Stomach (tissue), 9 donors: ENCODE results near the gene NHERF2. TPM values are rescaled to one million over a fixed set of nuclear protein-coding genes. Genes with fewer than 3 reads are reported as not detected.

Experiments used
- DNase-seq, 2 donors: peaks; one replicate each; pipeline versions ENCODE4 v3.0.0 to v3.0.0-alpha.2; 2013 to 2019
- H3K27ac ChIP-seq, 5 donors: fragments of 200-600 bp in 4 of 5; sonication (generic) in 4 of 5; one replicate each; pipeline ENCODE4 v1.5.1; 2013 to 2019; ENCODE audit warnings: mild to moderate bottlenecking in 1 of 5, moderate library complexity in 1 of 5
- H3K27me3 ChIP-seq, 3 donors: fragments of 200-600 bp; sonication (generic); one replicate each; pipeline ENCODE4 v1.5.1; 2017 to 2019; ENCODE audit warnings: mixed run types in 1 of 3
- H3K36me3 ChIP-seq, 4 donors: fragments of 200-600 bp; sonication (generic); 1 replicate in 3 of 4; 2 replicates in 1 of 4; pipeline ENCODE4 v1.5.1; 2016 to 2019
- H3K4me1 ChIP-seq, 4 donors: fragments of 200-600 bp; sonication (generic); one replicate each; pipeline ENCODE4 v1.5.1; 2016 to 2019
- H3K4me3 ChIP-seq, 4 donors: fragments of 200-600 bp; sonication (generic) in 3 of 4; one replicate each; pipeline ENCODE4 v1.5.1; 2016 to 2019; ENCODE audit warnings: mild to moderate bottlenecking in 1 of 4
- H3K9me3 ChIP-seq, 4 donors: fragments of 200-600 bp; sonication (generic); one replicate each; pipeline ENCODE4 v1.5.1; 2016 to 2019
- EP300 ChIP-seq: sonication (generic); formaldehyde crosslinking; IDR thresholded peaks from one replicate; pipeline ENCODE4 v1.6.1; 2017; ENCODE audit warnings: antibody characterized with exemption
- POLR2A ChIP-seq, 4 donors: fragments of 450-650 bp; IDR thresholded peaks; one replicate each; pipeline ENCODE4 v1.6.1; 2016; ENCODE audit warnings: antibody characterized with exemption in 4 of 4, control low read depth in 2 of 4, mild to moderate bottlenecking in 1 of 4, moderate library complexity in 1 of 4
- POLR2AphosphoS5 ChIP-seq, 3 donors: sonication (generic); formaldehyde crosslinking; IDR thresholded peaks; one replicate each; pipeline ENCODE4 v1.6.1; 2016; ENCODE audit warnings: antibody characterized with exemption in 3 of 3
- WGBS, 5 donors: extraction: QIAGEN DNeasy Blood & Tissue Kit in 3 of 5; methylation state at CpG; one replicate each; pipeline versions ENCODE4 v1.1.5 to v1.1.7; 2013 to 2018; 5-methylcytosine and 5-hydroxymethylcytosine counted together
- intact Hi-C: fragments of 100-400 bp; cut with DNase I; formaldehyde crosslinking; loops from one replicate; pipeline ENCODE4 v1.15.1; 2023; ENCODE audit warnings: low total_unique reads
- polyA plus RNA-seq, 3 donors: library from polyadenylated mRNA; stranded (reverse); fragments of 200-250 nt; gene quantifications; one replicate each; pipeline ENCODE4 v1.2.3, GENCODE V29; 2013
- total RNA-seq, 5 donors: library from RNA; depleted of rRNA; stranded (reverse); fragments of >200 nt; gene quantifications; one replicate each; pipeline versions ENCODE4 v1.1.0 to v1.2.3, GENCODE V29; 2014 to 2016
- TF ChIP-seq, protein P1 (sequence below), 7 experiments: fragments of 450-650 bp in 4 of 7; fragments of 200-600 bp in 3 of 7; sonication (generic) in 3 of 7; IDR thresholded peaks; one replicate each; pipeline ENCODE4 v1.5.1; 2016 to 2019; ENCODE audit warnings: antibody characterized with exemption in 7 of 7, control low read depth in 2 of 7, mild to moderate bottlenecking in 1 of 7
- donor health status: healthy with polysubstance abuse.
- donor health status: Bipolar disorder and iron deficiency.
- donor health status: healthy.

Gene NHERF2
- total and polyA plus RNA-seq, 8 donors: 17.4 to 236 (median 119) TPM

DNA sequence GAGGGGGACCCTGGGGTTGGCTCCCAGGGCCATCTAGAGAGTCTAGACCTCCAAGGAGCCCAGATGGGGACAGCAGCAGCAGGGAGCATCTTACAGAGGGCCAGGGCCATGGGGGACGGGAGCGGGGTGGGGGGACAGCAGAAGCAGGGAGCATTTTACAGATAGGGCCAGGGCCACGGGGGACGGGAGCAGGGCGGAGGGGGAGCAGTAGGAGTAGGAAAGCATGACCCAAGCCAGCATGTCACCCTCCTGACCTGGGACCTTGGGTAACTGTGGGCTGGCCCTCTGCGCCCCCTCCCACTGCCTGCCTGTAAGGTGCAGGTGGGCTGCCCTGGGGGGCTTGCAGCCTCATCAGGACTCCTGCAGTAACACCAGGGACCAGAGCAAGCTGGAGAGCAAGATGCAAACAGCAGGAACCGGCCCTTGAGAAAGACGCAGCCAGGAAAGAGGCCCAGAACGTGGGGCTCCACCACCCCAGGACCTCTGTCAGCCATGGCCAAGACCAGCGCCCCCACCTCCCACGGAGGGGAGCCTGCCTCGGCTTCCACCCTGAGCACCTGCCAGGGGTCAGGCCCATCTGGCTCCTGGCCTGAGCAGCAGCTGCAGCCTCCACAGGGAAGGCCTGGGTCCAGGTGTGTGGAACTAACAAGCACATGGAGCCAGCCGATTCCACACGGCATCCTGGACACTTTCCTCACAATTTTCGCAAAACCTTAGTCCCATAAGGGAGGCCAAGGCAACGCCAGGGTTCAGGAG lies 19.4 kb upstream of the NHERF2 start:
- intact Hi-C loops: no loop called here
- Histone ChIP-seq H3K9me3 (no peaks in the 10 kb centered on the region), H3K4me1 (peaks cover 59 to 71% (median 68%) of the 10 kb centered on the region in 4 donors), H3K27ac (peak overlapping the region in 4 of 5 donors; percentile 92 to 96 (median 95)), H3K36me3 (peaks cover 6 to 27% (median 22%) of the 10 kb centered on the region in 4 donors), H3K4me3 (peak overlapping the region in 3 of 4 donors; percentile 66 to 96 (median 81)), H3K27me3 (no peaks in the 10 kb centered on the region)
- 68 to 76% (median 70%) methylated on average over 16 of the region's 16 CpGs for WGBS, 5 donors
- TF ChIP-seq EP300: no peak
- TF ChIP-seq, protein P1, sequence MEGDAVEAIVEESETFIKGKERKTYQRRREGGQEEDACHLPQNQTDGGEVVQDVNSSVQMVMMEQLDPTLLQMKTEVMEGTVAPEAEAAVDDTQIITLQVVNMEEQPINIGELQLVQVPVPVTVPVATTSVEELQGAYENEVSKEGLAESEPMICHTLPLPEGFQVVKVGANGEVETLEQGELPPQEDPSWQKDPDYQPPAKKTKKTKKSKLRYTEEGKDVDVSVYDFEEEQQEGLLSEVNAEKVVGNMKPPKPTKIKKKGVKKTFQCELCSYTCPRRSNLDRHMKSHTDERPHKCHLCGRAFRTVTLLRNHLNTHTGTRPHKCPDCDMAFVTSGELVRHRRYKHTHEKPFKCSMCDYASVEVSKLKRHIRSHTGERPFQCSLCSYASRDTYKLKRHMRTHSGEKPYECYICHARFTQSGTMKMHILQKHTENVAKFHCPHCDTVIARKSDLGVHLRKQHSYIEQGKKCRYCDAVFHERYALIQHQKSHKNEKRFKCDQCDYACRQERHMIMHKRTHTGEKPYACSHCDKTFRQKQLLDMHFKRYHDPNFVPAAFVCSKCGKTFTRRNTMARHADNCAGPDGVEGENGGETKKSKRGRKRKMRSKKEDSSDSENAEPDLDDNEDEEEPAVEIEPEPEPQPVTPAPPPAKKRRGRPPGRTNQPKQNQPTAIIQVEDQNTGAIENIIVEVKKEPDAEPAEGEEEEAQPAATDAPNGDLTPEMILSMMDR (IDR thresholded peaks at IDR 0.05): no peak
- TF ChIP-seq POLR2AphosphoS5 (IDR thresholded peaks at IDR 0.05): no peak
- TF ChIP-seq POLR2A (IDR thresholded peaks at IDR 0.05): no peak
- no peak for DNase-seq

DNA sequence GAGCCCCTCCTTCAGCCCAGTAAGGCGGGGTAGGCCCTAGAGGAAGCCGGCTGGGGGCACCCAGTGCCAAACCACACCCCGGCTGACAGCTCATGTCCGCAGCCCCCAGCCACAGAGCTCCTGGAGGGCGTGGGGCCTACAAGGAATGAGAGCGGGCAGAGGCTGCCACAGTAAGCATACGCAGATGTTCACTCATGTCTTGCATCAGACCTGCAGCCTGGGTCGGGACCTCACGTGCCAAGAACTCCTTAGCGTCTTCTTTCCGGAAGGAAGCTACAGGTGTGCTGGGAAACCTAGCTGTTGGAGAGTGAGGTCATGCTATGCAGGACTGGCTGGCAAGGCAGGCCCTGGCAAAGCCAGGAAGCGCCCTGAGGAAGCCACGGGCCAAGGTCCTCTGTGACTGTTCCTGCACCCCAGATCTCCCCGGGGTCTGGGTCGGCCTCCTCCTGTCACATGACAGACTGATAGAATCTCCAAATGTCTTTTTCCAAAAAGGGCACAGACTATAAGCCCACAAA lies 18.6 kb upstream of the NHERF2 start:
- H3K36me3 ChIP-seq: peaks cover 0 to 19% (median 14%) of the 10 kb centered on the region in 4 donors
- TF ChIP-seq EP300: no peak
- peak in 1 of 3 donors; percentile 20 for TF ChIP-seq POLR2AphosphoS5 (IDR thresholded peaks at IDR 0.05)
- no peaks in the 10 kb centered on the region for H3K9me3 ChIP-seq
- peak overlapping the region in 4 of 5 donors; percentile 92 to 96 (median 95) for H3K27ac ChIP-seq
- H3K4me1 ChIP-seq: peaks cover 59 to 69% (median 68%) of the 10 kb centered on the region in 4 donors
- intact Hi-C loops: no loop called here
- DNase-seq: peak in 1 of 2 donors; percentile 62
- WGBS, 5 donors: 21 to 43% (median 24%) methylated on average over 15 of the region's 15 CpGs
- H3K27me3 ChIP-seq: no peaks in the 10 kb centered on the region
- peak overlapping the region in 3 of 4 donors; percentile 66 to 96 (median 81) for H3K4me3 ChIP-seq

DNA sequence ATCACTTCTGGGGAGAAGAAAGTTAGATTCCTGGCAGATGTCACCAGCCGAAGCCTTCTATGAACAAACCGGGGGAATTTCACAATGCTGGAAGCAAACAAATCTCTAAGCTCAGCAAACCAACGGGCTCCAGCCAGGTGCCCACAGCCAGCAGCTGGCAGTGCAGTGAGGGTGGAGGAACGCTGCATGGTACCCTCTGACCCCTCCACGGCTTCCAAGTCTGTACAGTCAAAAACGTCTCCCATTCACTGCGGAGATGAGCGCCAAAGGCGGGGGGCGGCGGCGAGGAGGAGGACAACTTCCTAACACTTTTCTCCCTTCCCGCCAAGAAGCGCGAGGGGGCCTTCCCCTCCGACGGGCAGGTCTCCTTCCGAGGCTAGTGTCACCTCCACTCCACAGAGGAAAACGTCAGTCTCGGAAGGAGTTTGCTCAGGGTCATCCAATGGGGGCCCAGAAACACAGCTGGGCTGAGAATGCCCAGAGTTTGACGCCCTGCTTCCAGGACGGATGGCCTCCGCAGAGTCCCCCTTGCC lies 18.0 kb upstream of the NHERF2 start:
- H3K36me3 ChIP-seq: peaks cover 0 to 14% (median 9%) of the 10 kb centered on the region in 4 donors
- 2 to 3% (median 2%) methylated on average over 21 to 23 of the region's 23 CpGs for WGBS, 5 donors

GRCh38 chr16:2009164-2009711 lies 17.5 kb upstream of the NHERF2 start:
- Histone ChIP-seq H3K36me3 (peaks cover 0 to 14% (median 9%) of the 10 kb centered on the region in 4 donors), H3K4me3 (peak overlapping the region; percentile 66 to 96 (median 86)), H3K4me1 (peaks cover 54 to 58% (median 57%) of the 10 kb centered on the region in 4 donors), H3K27ac (peak overlapping the region; percentile 90 to 96 (median 95)), H3K27me3 (no peaks in the 10 kb centered on the region), H3K9me3 (no peaks in the 10 kb centered on the region)
- peak in 1 of 2 donors; percentile 57 for DNase-seq
- TF ChIP-seq, protein P1 (IDR thresholded peaks at IDR 0.05): peak in 1 of 7 experiments; percentile 2
- TF ChIP-seq POLR2A (IDR thresholded peaks at IDR 0.05): no peak
- intact Hi-C loops: no loop called here
- WGBS, 5 donors: 0 to 2% (median 1%) methylated on average over 19 to 55 of the region's 55 CpGs

More for the DNA sequence above, 18.0 kb upstream of the NHERF2 start:
- H3K4me3 ChIP-seq: peak overlapping the region; percentile 66 to 96 (median 86)
- H3K4me1 ChIP-seq: peaks cover 59 to 64% (median 63%) of the 10 kb centered on the region in 4 donors
- DNase-seq: peak in 1 of 2 donors; percentile 61
- no peaks in the 10 kb centered on the region for H3K9me3 ChIP-seq
- H3K27ac ChIP-seq: peak overlapping the region; percentile 90 to 96 (median 95)
- intact Hi-C loops: no loop called here
- no peak for TF ChIP-seq POLR2A (IDR thresholded peaks at IDR 0.05)
- TF ChIP-seq, protein P1 (IDR thresholded peaks at IDR 0.05): no peak
- TF ChIP-seq EP300: no peak
- no peak for TF ChIP-seq POLR2AphosphoS5 (IDR thresholded peaks at IDR 0.05)
- no peaks in the 10 kb centered on the region for H3K27me3 ChIP-seq
